ENCODE data around the gene UROS. TPM values are rescaled to one million over a fixed set of nuclear protein-coding genes. Genes with fewer than 3 reads are reported as not detected.

The UROS gene
- 44.8 TPM for total RNA-seq

- DNase-seq: peak; percentile 87
These were observed at the start of gene UROS, which contains the start of gene BCCIP for GRCh38 chr10:125822878-125823662. Gene UROS (minus strand): TSS chr10:125823258. CDS start chr10:125816499, 6,759 bp downstream. Gene BCCIP (plus strand): TSS chr10:125823546. CDS start chr10:125823558, 12 bp downstream.

- DNase-seq: no peak
These were observed 48.3 kb upstream of the UROS start for GRCh38 chr10:125871338-125871737.

GRCh38 chr10:125868372-125868975 is 45.4 kb upstream of the UROS start:
- DNase-seq: no peak

GRCh38 chr10:125866421-125867029 is 43.5 kb upstream of the UROS start:
- DNase-seq: no peak

- DNase-seq: no peak
These were observed 42.1 kb upstream of the UROS start for GRCh38 chr10:125865120-125865519.

GRCh38 chr10:125859128-125859817 is 36.2 kb upstream of the UROS start:
- no peak for DNase-seq

- no peak for DNase-seq
These were observed 34.2 kb upstream of the UROS start for GRCh38 chr10:125857185-125857760.

- DNase-seq: no peak
These were observed 29.4 kb upstream of the UROS start for GRCh38 chr10:125852487-125852886.

- DNase-seq: no peak
These were observed 28.0 kb upstream of the UROS start for GRCh38 chr10:125850766-125851731.

- DNase-seq: no peak
These were observed 26.4 kb upstream of the UROS start for GRCh38 chr10:125849448-125849847.

GRCh38 chr10:125848857-125849256 is 25.8 kb upstream of the UROS start:
- no peak for DNase-seq

- no peak for DNase-seq
These were observed 25.3 kb upstream of the UROS start for GRCh38 chr10:125848371-125848770.

GRCh38 chr10:125846894-125847293 is 23.8 kb upstream of the UROS start:
- no peak for DNase-seq

- no peak for DNase-seq
These were observed 22.6 kb upstream of the UROS start for GRCh38 chr10:125845617-125846016.

- no peak for DNase-seq
These were observed 21.7 kb upstream of the UROS start for GRCh38 chr10:125844751-125845221.

- no peak for DNase-seq
These were observed 20.7 kb upstream of the UROS start for GRCh38 chr10:125843603-125844329.

- DNase-seq: no peak
These were observed 17.9 kb upstream of the UROS start for GRCh38 chr10:125840955-125841354.

GRCh38 chr10:125840406-125840805 is 17.3 kb upstream of the UROS start:
- DNase-seq: no peak

- DNase-seq: no peak
These were observed 15.9 kb upstream of the UROS start for GRCh38 chr10:125838802-125839575.

GRCh38 chr10:125836746-125837145 is 13.7 kb upstream of the UROS start:
- no peak for DNase-seq

Data from occipital lobe (tissue), 2 donors.